Psoas muscle (tissue), 8 donors: Measurements from ENCODE around the gene RBM4. TPM values are rescaled to one million over a fixed set of nuclear protein-coding genes. Genes with fewer than 3 reads are reported as not detected.
A peak's percentile ranks its signal among the peaks of the same experiment; 100 is the strongest.

Experiments
- ATAC-seq, 4 donors: fragments of 200-7000 bp; cut with Tn5 transposase; one replicate each; pipeline ENCODE4 v1.9.1; 2020; ENCODE audit warnings: moderate library complexity in 3 of 4, mild to moderate bottlenecking in 2 of 4
- DNase-seq, 2 donors: peaks; one replicate each; pipeline ENCODE4 v3.0.0-alpha.2; 2020
- H3K27ac ChIP-seq: fragments of 200-600 bp; one replicate; pipeline ENCODE4 v1.8.0; 2022
- H3K27me3 ChIP-seq, 3 donors: fragments of 200-600 bp in 1 of 3; one replicate each; pipeline versions ENCODE4 v1.6.1 to v1.8.0; 2013 to 2022; ENCODE audit warnings: low read length in 2 of 3, mild to moderate bottlenecking in 2 of 3, moderate library complexity in 1 of 3; ENCODE audit not compliant: insufficient read depth in 3 of 3
- H3K36me3 ChIP-seq, 2 donors: fragments of 200-600 bp in 1 of 2; one replicate each; pipeline versions ENCODE4 v1.6.1 to v1.8.0; 2013 to 2022; ENCODE audit warnings: low read depth in 1 of 2, mild to moderate bottlenecking in 1 of 2, moderate library complexity in 1 of 2; ENCODE audit not compliant: insufficient read depth in 1 of 2
- H3K4me1 ChIP-seq: fragments of 200-600 bp; one replicate; pipeline ENCODE4 v1.8.0; 2022
- H3K4me3 ChIP-seq: fragments of 200-600 bp; one replicate; pipeline ENCODE4 v1.8.0; 2022; ENCODE audit warnings: mild to moderate bottlenecking
- H3K9me3 ChIP-seq: fragments of 200-600 bp; one replicate; pipeline ENCODE4 v1.8.0; 2022
- WGBS, 3 donors: extraction: QIAGEN DNeasy Blood & Tissue Kit; methylation state at CpG; one replicate each; pipeline versions ENCODE4 v1.1.6 to v1.1.7; 2013; 5-methylcytosine and 5-hydroxymethylcytosine counted together
- intact Hi-C, 2 donors: fragments of 100-400 bp; cut with DNase I; formaldehyde crosslinking; loops; one replicate each; pipeline versions ENCODE4 v1.11.0 to v1.14.2; 2022
- polyA plus RNA-seq, 3 donors: library from polyadenylated mRNA; stranded (reverse); fragments of 200-250 nt; gene quantifications; one replicate each; pipeline ENCODE4 v1.2.3, GENCODE V29; 2013
- total RNA-seq, 4 donors: library from RNA; stranded (reverse); fragmentation: NEBNext Ultra II Directional in 2 of 4; extraction: Animal tissue kit (Norgen Biotek cat#: 25700) in 2 of 4; gene quantifications; one replicate each; pipeline versions ENCODE4 v1.2.1 to v1.2.4, GENCODE V29; 2021 to 2023
- TF ChIP-seq, protein P1 (sequence below): fragments of 200-600 bp; IDR thresholded peaks from one replicate; pipeline ENCODE4 v1.8.0; 2022; ENCODE audit warnings: antibody characterized with exemption
- donor health status: healthy with polysubstance abuse.
- donor health status: DM: no; HTN: no; CAD: no; lungs with moderate emphysema.
- donor health status: Bipolar disorder and iron deficiency.
- donor health status: healthy.
- donor health status: DM: yes; HTN: yes; CAD: no.
- donor health status: DM: no; HTN: no; CAD: no.
- donor health status: DM: no; HTN: no; CAD: no.
- donor health status: DM: yes; HTN: yes; CAD: no.

The RBM4 gene
- total and polyA plus RNA-seq, 7 donors, result 54.5 to 80.8 (median 63.5) TPM

DNA sequence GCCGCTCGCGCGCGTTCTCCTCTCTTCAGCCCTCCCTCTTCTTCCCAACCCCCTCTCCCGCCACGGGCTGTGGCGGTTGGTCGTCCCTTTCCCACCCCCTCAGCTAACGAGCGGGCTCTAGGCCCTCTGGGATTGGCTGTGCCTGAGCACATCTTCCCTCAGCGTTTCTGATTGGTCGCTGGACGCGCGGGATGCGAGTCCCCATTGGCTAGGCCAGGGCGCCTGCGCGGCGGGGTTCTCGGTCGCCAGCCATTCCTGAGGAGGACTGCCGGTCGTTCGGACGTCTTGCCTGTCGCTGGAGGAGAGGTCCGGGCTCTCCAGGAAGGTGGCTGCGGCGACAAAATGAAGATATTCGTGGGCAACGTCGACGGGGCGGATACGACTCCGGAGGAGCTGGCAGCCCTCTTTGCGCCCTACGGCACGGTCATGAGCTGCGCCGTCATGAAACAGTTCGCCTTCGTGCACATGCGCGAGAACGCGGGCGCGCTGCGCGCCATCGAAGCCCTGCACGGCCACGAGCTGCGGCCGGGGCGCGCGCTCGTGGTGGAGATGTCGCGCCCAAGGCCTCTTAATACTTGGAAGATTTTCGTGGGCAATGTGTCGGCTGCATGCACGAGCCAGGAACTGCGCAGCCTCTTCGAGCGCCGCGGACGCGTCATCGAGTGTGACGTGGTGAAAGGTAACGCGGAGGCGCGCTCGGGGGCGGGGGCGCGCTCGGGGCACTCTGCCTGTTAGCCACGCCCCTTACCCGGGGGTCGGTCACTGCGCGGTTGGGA lies 21.9 kb upstream of the RBM4 start, which contains the start of gene RBM14:
TSS of gene RBM14 (plus strand) at position 252 of the 776 bp plus-strand sequence. CDS start at position 343, 91 bp downstream.
- Histone ChIP-seq H3K4me3 (peak within 1 kb of the TSS; percentile 98), H3K4me1 (peaks cover 40% of the 10 kb centered on the region), H3K27me3 (no peaks in the 10 kb centered on the region), H3K27ac (peak within 1 kb of the TSS; percentile 99), H3K36me3 (peaks cover 0 to 9% of the 10 kb centered on the region in 2 donors), H3K9me3 (no peaks in the 10 kb centered on the region)
- intact Hi-C loops, result loop anchor here in 1 of 2 donors (2.0 kb wide), 1 partner anchor 20 kb away; no protein-coding TSS in a partner anchor
- 0 to 1% (median 0%) methylated on average over 77 to 90 of the region's 90 CpGs for WGBS, 3 donors
- ATAC-seq (peak; percentile 95 to 99 (median 98)), DNase-seq (peak; percentile 99 to 100)
- TF ChIP-seq, protein P1, sequence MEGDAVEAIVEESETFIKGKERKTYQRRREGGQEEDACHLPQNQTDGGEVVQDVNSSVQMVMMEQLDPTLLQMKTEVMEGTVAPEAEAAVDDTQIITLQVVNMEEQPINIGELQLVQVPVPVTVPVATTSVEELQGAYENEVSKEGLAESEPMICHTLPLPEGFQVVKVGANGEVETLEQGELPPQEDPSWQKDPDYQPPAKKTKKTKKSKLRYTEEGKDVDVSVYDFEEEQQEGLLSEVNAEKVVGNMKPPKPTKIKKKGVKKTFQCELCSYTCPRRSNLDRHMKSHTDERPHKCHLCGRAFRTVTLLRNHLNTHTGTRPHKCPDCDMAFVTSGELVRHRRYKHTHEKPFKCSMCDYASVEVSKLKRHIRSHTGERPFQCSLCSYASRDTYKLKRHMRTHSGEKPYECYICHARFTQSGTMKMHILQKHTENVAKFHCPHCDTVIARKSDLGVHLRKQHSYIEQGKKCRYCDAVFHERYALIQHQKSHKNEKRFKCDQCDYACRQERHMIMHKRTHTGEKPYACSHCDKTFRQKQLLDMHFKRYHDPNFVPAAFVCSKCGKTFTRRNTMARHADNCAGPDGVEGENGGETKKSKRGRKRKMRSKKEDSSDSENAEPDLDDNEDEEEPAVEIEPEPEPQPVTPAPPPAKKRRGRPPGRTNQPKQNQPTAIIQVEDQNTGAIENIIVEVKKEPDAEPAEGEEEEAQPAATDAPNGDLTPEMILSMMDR, result no peak

DNA sequence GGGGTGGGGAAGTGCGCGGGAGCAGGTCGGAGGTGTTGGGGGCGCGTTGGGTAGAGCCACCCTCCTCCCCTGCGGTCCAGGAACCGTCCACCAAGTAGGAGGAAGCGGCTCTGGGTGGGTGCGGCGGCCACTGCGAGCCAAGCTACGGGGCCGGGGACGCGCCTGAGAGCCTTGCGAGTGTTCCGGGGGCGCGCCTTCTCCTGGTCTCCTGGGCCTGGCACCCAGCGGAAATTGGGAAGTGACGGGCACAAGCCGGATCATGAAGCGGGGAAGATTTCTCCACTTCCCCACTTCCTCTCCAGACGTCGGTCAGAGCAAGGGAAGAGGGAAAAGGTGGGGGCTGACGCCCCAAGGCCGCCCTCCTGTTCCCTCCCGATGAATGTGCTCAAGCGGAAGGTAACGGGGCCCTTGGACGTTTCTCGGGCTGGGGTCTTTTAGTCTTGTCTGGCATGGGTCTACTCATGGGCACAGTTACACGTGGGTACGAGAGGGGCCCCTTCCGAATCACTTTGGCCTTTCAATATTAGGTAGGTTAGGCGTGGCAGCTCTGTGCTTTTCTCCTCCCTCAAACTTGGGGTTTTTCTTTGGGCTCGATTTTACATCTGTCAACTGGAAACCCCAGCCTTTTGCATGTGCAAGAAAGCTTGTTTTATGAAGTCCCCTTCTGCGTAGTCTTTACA lies 21.2 kb upstream of the RBM4 start:
- TF ChIP-seq, protein P1, result no peak
- Histone ChIP-seq H3K27ac (peak overlapping the region; percentile 99), H3K4me3 (peak overlapping the region; percentile 98), H3K36me3 (peaks cover 0 to 17% of the 10 kb centered on the region in 2 donors), H3K27me3 (no peaks in the 10 kb centered on the region), H3K4me1 (peaks cover 48% of the 10 kb centered on the region), H3K9me3 (no peaks in the 10 kb centered on the region)
- DNase-seq (peak; percentile 81 to 87), ATAC-seq (peak in 2 of 4 donors; percentile 39 to 42)
- 1 to 2% (median 1%) methylated on average over 24 to 38 of the region's 38 CpGs for WGBS, 3 donors
- intact Hi-C loops, result loop anchor here in 1 of 2 donors (2.0 kb wide), 1 partner anchor 20 kb away; no protein-coding TSS in a partner anchor

DNA sequence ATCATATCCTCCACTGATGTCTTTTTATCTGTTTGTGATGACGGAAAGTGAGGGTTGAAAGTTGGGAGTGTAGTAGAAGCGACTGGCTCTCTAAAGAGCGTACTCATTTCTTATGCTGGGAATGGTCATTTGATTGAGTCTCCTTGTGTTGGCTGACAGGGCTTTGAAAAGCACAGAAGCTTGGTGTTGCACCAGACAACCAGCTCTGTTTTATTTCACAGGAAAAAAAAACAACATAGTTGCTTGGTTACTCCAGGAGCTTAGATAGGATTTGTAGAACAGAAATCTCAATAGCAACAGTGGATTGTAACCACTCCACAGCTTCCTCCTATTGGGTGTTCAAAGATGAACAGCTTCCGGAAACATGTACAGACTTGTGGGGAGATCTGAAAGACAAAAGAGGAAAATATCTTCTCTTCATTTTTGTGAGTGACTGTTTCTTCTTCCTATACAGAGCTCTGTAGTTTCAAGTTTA lies 19.4 kb upstream of the RBM4 start:
- no peak for DNase-seq
- Histone ChIP-seq H3K9me3 (no peaks in the 10 kb centered on the region), H3K36me3 (peaks cover 0 to 34% of the 10 kb centered on the region in 2 donors), H3K4me3 (peak overlapping the region; percentile 98), H3K4me1 (peaks cover 60% of the 10 kb centered on the region), H3K27me3 (no peaks in the 10 kb centered on the region), H3K27ac (peak overlapping the region; percentile 51)
- no peak for ATAC-seq
- TF ChIP-seq, protein P1, result no peak
- intact Hi-C loops, result no loop called here
- WGBS, 3 donors, result 70 to 75% (median 72%) methylated on average over 4 of the region's 4 CpGs

DNA sequence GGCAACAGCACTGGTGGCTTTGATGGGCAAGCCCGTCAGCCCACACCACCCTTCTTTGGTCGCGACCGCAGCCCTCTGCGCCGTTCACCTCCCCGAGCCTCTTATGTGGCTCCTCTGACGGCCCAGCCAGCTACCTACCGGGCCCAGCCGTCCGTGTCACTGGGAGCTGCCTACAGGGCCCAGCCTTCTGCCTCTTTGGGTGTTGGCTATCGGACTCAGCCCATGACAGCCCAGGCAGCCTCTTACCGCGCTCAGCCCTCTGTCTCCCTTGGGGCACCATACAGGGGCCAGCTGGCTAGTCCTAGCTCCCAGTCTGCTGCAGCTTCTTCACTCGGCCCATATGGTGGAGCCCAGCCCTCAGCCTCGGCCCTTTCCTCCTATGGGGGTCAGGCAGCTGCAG lies 14.1 kb upstream of the RBM4 start:
- intact Hi-C loops, result no loop called here
- H3K4me1 ChIP-seq, result peaks cover 39% of the 10 kb centered on the region
- WGBS, 3 donors, result 78 to 87% (median 80%) methylated on average over 16 of the region's 16 CpGs

More for the DNA sequence above, 14.1 kb upstream of the RBM4 start:
- H3K4me3 ChIP-seq, result no peak overlapping the region
- ATAC-seq, result peak in 1 of 4 donors; percentile 19
- H3K27me3 ChIP-seq, result no peaks in the 10 kb centered on the region
- peak in 1 of 2 donors; percentile 56 for DNase-seq
- no peak overlapping the region for H3K27ac ChIP-seq
- no peaks in the 10 kb centered on the region for H3K9me3 ChIP-seq
- TF ChIP-seq, protein P1, result no peak
- H3K36me3 ChIP-seq, result peaks cover 8 to 78% of the 10 kb centered on the region in 2 donors
